ENCODE measurements around the gene GNG8.
A peak's percentile ranks its signal among the peaks of the same experiment; 100 is the strongest.

The GNG8 gene

DNA sequence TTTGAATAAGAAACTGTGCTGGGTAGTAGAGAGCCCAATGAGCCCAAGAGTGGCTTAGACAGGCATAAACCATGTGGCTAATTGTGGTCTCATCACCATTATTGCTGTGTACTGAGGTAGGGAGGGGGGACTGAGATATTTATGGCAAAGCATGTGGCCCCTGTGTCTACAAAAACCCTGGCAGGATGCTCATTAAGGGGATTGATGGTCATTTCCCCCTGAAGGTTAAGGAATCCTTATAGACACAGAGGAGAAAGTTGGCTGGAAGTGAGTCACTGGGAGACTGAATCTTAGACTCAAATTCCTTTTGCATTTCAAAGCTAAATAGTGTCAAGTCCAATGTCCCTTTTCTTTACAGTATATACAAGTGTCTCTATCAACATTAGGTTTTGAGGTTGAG lies 34.8 kb upstream of the GNG8 start:
- H3K4me3 ChIP-seq (IDR thresholded peaks at IDR 0.05; ENCODE audit: insufficient read depth, low read depth, low read length) = no peak overlapping the region
- no peaks in the 10 kb centered on the region for H3K79me2 ChIP-seq (ENCODE audit: insufficient read depth, low read depth)
- H3K4me1 ChIP-seq (ENCODE audit: low read depth, poor library complexity, severe bottlenecking) = no peaks in the 10 kb centered on the region
- no peaks in the 10 kb centered on the region for H4K20me1 ChIP-seq (ENCODE audit: insufficient read depth)
- no peaks in the 10 kb centered on the region; the same call in 1 of the 2 replicates for H3K27me3 ChIP-seq (ENCODE audit: insufficient read depth, low read depth)
- H3K36me3 ChIP-seq (ENCODE audit: insufficient read depth) = no peaks in the 10 kb centered on the region
- TF ChIP-seq, protein P1, sequence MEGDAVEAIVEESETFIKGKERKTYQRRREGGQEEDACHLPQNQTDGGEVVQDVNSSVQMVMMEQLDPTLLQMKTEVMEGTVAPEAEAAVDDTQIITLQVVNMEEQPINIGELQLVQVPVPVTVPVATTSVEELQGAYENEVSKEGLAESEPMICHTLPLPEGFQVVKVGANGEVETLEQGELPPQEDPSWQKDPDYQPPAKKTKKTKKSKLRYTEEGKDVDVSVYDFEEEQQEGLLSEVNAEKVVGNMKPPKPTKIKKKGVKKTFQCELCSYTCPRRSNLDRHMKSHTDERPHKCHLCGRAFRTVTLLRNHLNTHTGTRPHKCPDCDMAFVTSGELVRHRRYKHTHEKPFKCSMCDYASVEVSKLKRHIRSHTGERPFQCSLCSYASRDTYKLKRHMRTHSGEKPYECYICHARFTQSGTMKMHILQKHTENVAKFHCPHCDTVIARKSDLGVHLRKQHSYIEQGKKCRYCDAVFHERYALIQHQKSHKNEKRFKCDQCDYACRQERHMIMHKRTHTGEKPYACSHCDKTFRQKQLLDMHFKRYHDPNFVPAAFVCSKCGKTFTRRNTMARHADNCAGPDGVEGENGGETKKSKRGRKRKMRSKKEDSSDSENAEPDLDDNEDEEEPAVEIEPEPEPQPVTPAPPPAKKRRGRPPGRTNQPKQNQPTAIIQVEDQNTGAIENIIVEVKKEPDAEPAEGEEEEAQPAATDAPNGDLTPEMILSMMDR (conservative IDR thresholded peaks at IDR 0.05; ENCODE audit: low read depth, low read length) = no peak
- no peak overlapping the region for H3K27ac ChIP-seq
- no peak overlapping the region for H3K4me2 ChIP-seq
- no peak overlapping the region for H3K9ac ChIP-seq
- H2AFZ ChIP-seq (ENCODE audit: low read depth) = no peak overlapping the region

DNA sequence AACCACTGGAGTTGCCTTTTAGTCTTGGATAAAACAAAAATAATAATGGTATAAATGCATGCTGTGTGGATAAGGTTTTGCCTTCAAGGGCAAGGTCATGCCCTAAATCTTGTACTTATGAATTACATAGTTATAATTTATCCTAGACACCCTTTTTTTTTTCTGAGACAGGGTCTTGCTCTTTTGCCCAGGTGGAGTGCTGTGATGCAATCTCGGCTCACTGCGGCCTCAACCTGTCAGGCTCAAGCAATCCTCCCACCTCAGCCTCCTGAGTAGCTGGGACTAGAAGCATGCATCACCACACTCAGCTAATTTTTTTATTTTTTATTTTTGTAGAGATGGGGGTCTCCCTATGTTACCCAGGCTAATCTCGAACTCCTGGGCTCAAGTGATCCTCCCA lies 32.7 kb upstream of the GNG8 start:
- no peak overlapping the region for H3K4me2 ChIP-seq
- no peak overlapping the region for H2AFZ ChIP-seq (ENCODE audit: low read depth)
- no peak overlapping the region for H3K9ac ChIP-seq
- H3K79me2 ChIP-seq (ENCODE audit: insufficient read depth, low read depth) = no peaks in the 10 kb centered on the region
- H3K27me3 ChIP-seq (ENCODE audit: insufficient read depth, low read depth) = peaks cover 8% of the 10 kb centered on the region
- H4K20me1 ChIP-seq (ENCODE audit: insufficient read depth) = no peaks in the 10 kb centered on the region
- H3K36me3 ChIP-seq (ENCODE audit: insufficient read depth) = no peaks in the 10 kb centered on the region
- H3K4me3 ChIP-seq (IDR thresholded peaks at IDR 0.05; ENCODE audit: insufficient read depth, low read depth, low read length) = no peak overlapping the region
- H3K27ac ChIP-seq = no peak overlapping the region
- TF ChIP-seq, protein P1 (conservative IDR thresholded peaks at IDR 0.05; ENCODE audit: low read depth, low read length) = no peak
- H3K4me1 ChIP-seq (ENCODE audit: low read depth, poor library complexity, severe bottlenecking) = no peaks in the 10 kb centered on the region

DNA sequence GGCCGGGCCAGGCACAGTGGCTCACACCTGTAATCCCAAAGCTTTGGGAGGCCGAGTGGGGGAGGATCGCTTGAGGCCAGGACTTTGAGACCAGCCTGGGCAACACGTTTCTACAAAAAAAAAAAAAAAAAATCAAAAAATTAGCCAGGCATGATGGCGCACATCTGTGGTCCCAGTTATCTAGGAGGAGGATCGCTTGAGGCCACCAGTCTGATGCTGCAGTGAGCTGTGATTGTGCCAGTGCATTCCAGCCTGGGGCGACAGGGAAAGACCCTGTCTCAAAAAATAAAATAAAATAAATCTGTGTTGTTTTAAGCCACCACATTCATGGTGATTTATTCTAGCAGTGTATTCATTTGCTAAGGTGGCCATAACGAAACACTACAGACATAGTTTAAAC lies 29.1 kb upstream of the GNG8 start:
- Histone ChIP-seq H3K9ac (no peak overlapping the region), H3K79me2 (ENCODE audit: insufficient read depth, low read depth) (no peaks in the 10 kb centered on the region), H3K27me3 (ENCODE audit: insufficient read depth, low read depth) (peaks cover 23% of the 10 kb centered on the region), H3K27ac (no peak overlapping the region), H2AFZ (ENCODE audit: low read depth) (no peak overlapping the region), H3K36me3 (ENCODE audit: insufficient read depth) (no peaks in the 10 kb centered on the region), H3K4me1 (ENCODE audit: low read depth, poor library complexity, severe bottlenecking) (peaks cover 17% of the 10 kb centered on the region), H3K4me3 (IDR thresholded peaks at IDR 0.05; ENCODE audit: insufficient read depth, low read depth, low read length) (no peak overlapping the region), H3K4me2 (no peak overlapping the region), H4K20me1 (ENCODE audit: insufficient read depth) (no peaks in the 10 kb centered on the region)
- TF ChIP-seq, protein P1 (conservative IDR thresholded peaks at IDR 0.05; ENCODE audit: low read depth, low read length) = no peak

DNA sequence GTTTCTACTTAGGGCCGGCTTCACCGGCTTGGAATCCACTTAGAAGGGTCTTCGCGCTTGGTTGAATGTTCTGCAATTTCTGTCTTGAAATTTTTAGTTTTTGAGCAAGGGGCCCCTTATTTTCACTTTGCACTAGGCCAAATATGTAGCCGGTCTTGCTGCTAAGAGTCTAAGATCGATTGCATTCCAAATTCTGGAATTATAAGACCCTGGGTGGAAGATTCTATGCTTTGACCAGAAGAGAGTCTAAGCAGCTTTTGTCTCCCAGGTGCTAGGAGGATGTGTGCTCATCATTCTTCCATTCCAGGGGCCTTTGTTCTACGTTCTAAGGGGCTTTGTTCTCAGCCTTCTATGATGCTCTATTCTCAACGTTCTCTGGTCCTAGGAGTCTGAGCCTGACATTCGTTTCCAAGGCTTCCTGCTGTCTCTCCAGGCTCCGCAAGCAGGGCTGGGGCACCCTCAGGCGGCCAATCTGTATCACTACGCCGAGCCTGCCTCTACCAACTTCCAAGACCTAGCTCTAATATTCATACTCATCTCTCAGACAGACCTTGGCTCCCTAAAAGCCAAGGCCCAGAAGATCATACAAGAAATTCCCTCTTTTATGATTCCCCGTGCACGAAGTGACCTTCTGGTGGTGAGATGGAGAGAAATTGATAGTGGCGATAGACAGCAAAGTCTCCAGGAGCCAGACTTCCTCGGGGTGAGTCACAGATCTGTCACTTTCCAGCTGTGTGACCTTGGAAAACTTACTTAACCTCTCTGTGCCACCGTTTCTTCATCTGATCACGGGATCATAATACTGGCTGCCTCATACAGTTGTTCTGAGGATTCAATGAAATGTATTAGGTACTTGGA lies 26.0 kb upstream of the GNG8 start:
- no peak overlapping the region for H3K9ac ChIP-seq
- no peaks in the 10 kb centered on the region for H4K20me1 ChIP-seq (ENCODE audit: insufficient read depth)
- no peak overlapping the region for H3K27ac ChIP-seq
- H2AFZ ChIP-seq (ENCODE audit: low read depth) = peak overlapping the region; percentile 25; the same call in 1 of the 2 replicates
- peaks cover 52% of the 10 kb centered on the region for H3K27me3 ChIP-seq (ENCODE audit: insufficient read depth, low read depth)
- TF ChIP-seq, protein P1 (conservative IDR thresholded peaks at IDR 0.05; ENCODE audit: low read depth, low read length) = peak; percentile 86
- no peak overlapping the region for H3K4me3 ChIP-seq (IDR thresholded peaks at IDR 0.05; ENCODE audit: insufficient read depth, low read depth, low read length)
- peak overlapping the region; percentile 75 for H3K4me2 ChIP-seq
- peaks cover 32% of the 10 kb centered on the region for H3K4me1 ChIP-seq (ENCODE audit: low read depth, poor library complexity, severe bottlenecking)
- no peaks in the 10 kb centered on the region for H3K36me3 ChIP-seq (ENCODE audit: insufficient read depth)
- no peaks in the 10 kb centered on the region for H3K79me2 ChIP-seq (ENCODE audit: insufficient read depth, low read depth)

All from KMS-11 (cell line).